Thoracic aorta (tissue), 2 donors: Measurements from ENCODE around the gene ANXA2R. TPM values are rescaled to one million over a fixed set of nuclear protein-coding genes. Genes with fewer than 3 reads are reported as not detected.
A peak's percentile ranks its signal among the peaks of the same experiment; 100 is the strongest.

Source experiments
- ATAC-seq: fragments of 150-250 bp; one replicate; pipeline ENCODE4 v1.8.0; 2017; ENCODE audit warnings: low read depth; ENCODE audit not compliant: insufficient number of reproducible peaks, low FRiP score
- DNase-seq: peaks from one replicate; pipeline ENCODE4 v3.0.0-alpha.2; 2020; ENCODE audit warnings: low spot score
- H3K27ac ChIP-seq, 2 donors: fragments of 200-600 bp; sonication (generic); 1 replicate in 1 of 2; 2 replicates in 1 of 2; pipeline ENCODE4 v1.5.1; 2016; ENCODE audit warnings: mild to moderate bottlenecking in 2 of 2, moderate library complexity in 2 of 2
- H3K27me3 ChIP-seq: fragments of 200-600 bp; sonication (generic); replicated peaks from 2 replicates; pipeline ENCODE4 v1.6.0; 2016; ENCODE audit warnings: mild to moderate bottlenecking; ENCODE audit not compliant: insufficient read depth
- H3K36me3 ChIP-seq: fragments of 200-600 bp; sonication (generic); one replicate; pipeline ENCODE4 v1.5.1; 2016
- H3K4me1 ChIP-seq, 2 donors: fragments of 200-600 bp; sonication (generic); 1 replicate in 1 of 2; 2 replicates in 1 of 2; pipeline versions ENCODE4 v1.5.1 to v1.6.0; 2016; ENCODE audit warnings: low read depth in 2 of 2, mild to moderate bottlenecking in 1 of 2; ENCODE audit not compliant: control insufficient read depth in 1 of 2
- H3K4me3 ChIP-seq: fragments of 200-600 bp; sonication (generic); 2 replicates; pipeline ENCODE4 v1.5.1; 2016; ENCODE audit warnings: mild to moderate bottlenecking
- H3K9me3 ChIP-seq: fragments of 200-600 bp; sonication (generic); 2 replicates; pipeline ENCODE4 v1.5.1; 2016
- total RNA-seq, 2 donors: library from RNA; depleted of rRNA; stranded (reverse); fragments of >200 nt; gene quantifications; one replicate each; pipeline versions ENCODE4 v1.1.0 to v1.2.3, GENCODE V29; 2016
- TF ChIP-seq, protein P1 (sequence below): fragments of 200-600 bp; sonication (generic); IDR thresholded peaks from one replicate; pipeline ENCODE4 v1.5.1; 2019; ENCODE audit warnings: antibody characterized with exemption

The ANXA2R gene
- total RNA-seq, 2 donors from 2014 or later: 3.2 to 5.3 TPM

- DNase-seq (peak; percentile 53), ATAC-seq (peak; percentile 35)
- Histone ChIP-seq H3K27ac (peak overlapping the region; percentile 89 to 99), H3K9me3 (no peaks in the 10 kb centered on the region), H3K36me3 (no peaks in the 10 kb centered on the region), H3K4me1 (no peaks in the 10 kb centered on the region), H3K27me3 (no peaks in the 10 kb centered on the region), H3K4me3 (peak overlapping the region; percentile 83)
- TF ChIP-seq, protein P1, sequence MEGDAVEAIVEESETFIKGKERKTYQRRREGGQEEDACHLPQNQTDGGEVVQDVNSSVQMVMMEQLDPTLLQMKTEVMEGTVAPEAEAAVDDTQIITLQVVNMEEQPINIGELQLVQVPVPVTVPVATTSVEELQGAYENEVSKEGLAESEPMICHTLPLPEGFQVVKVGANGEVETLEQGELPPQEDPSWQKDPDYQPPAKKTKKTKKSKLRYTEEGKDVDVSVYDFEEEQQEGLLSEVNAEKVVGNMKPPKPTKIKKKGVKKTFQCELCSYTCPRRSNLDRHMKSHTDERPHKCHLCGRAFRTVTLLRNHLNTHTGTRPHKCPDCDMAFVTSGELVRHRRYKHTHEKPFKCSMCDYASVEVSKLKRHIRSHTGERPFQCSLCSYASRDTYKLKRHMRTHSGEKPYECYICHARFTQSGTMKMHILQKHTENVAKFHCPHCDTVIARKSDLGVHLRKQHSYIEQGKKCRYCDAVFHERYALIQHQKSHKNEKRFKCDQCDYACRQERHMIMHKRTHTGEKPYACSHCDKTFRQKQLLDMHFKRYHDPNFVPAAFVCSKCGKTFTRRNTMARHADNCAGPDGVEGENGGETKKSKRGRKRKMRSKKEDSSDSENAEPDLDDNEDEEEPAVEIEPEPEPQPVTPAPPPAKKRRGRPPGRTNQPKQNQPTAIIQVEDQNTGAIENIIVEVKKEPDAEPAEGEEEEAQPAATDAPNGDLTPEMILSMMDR: no peak
Observed at GRCh38 chr5:43042176-43042625, 2.1 kb upstream of the ANXA2R start.

GRCh38 chr5:43041669-43042175 lies 1.6 kb upstream of the ANXA2R start:
- ATAC-seq (peak; percentile 46), DNase-seq (no peak)
- H3K4me1 ChIP-seq: no peaks in the 10 kb centered on the region
- H3K4me3 ChIP-seq: peak overlapping the region; percentile 83
- no peaks in the 10 kb centered on the region for H3K9me3 ChIP-seq
- H3K27ac ChIP-seq: peak overlapping the region; percentile 89 to 99
- H3K27me3 ChIP-seq: no peaks in the 10 kb centered on the region
- H3K36me3 ChIP-seq: no peaks in the 10 kb centered on the region
- TF ChIP-seq, protein P1: no peak

DNA sequence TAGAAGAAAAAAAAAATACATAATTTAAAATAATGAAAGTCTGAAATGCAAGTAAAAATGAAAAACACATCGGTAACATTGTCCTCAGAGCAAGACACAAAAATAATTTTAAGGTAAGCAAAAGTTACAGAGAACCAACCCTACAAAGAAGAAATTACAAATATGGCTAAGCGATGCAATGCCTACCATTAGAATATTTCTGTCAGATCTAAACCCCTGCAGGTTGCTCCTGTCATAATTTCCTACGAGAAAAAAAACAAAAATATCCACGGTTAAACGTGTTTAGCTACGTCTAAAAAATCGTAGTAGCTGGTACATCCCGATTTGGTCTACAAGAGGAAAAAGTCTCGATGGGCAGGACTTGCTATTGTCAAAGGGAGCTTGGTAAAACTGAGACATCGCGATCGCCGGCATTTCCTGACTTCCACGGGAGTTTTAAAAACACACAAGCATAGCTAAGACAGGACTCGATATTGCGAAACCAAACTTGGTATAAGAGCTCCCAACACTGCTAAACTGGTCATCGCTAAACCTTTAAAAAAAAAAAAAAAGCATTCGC lies 1.1 kb upstream of the ANXA2R start:
- Histone ChIP-seq H3K9me3 (no peaks in the 10 kb centered on the region), H3K4me1 (no peaks in the 10 kb centered on the region), H3K27ac (peak overlapping the region; percentile 89 to 99), H3K27me3 (no peaks in the 10 kb centered on the region), H3K4me3 (peak overlapping the region; percentile 83), H3K36me3 (no peaks in the 10 kb centered on the region)
- peak; percentile 14 for ATAC-seq
- TF ChIP-seq, protein P1: no peak
- DNase-seq: no peak

GRCh38 chr5:43039471-43040286 lies 440 bp downstream of the ANXA2R start:
- Histone ChIP-seq H3K27me3 (no peaks in the 10 kb centered on the region), H3K9me3 (no peaks in the 10 kb centered on the region), H3K4me1 (no peaks in the 10 kb centered on the region), H3K27ac (peak overlapping the region; percentile 23 to 99), H3K36me3 (no peaks in the 10 kb centered on the region), H3K4me3 (peak overlapping the region; percentile 83)
- DNase-seq: no peak
- ATAC-seq: no peak
- TF ChIP-seq, protein P1: no peak

- no peaks in the 10 kb centered on the region for H3K27me3 ChIP-seq
- H3K27ac ChIP-seq: peak overlapping the region in 1 of 2 donors; percentile 99
- TF ChIP-seq, protein P1: no peak
- H3K9me3 ChIP-seq: no peaks in the 10 kb centered on the region
- DNase-seq: no peak
- no peaks in the 10 kb centered on the region for H3K4me1 ChIP-seq
- peak overlapping the region; percentile 83 for H3K4me3 ChIP-seq
- no peaks in the 10 kb centered on the region for H3K36me3 ChIP-seq
- no peak for ATAC-seq
Observed at GRCh38 chr5:43039152-43039470, 1.0 kb downstream of the ANXA2R start.
